ENCODE results near the gene NVL.

The NVL gene

GRCh38 chr1:224192082-224192788 lies 137.7 kb downstream of the NVL start:
- no peak for DNase-seq

- DNase-seq = no peak
Observed at GRCh38 chr1:224189561-224189960, 140.4 kb downstream of the NVL start.

- no peak for DNase-seq
Observed at GRCh38 chr1:224188286-224188685, 141.7 kb downstream of the NVL start.

- DNase-seq = no peak
Observed at GRCh38 chr1:224185208-224185607, 144.8 kb downstream of the NVL start.

- peak; percentile 49 for DNase-seq
Observed at GRCh38 chr1:224183591-224184312, 146.2 kb downstream of the NVL start.

- DNase-seq = peak; percentile 80
Observed at GRCh38 chr1:224182866-224183590, 146.9 kb downstream of the NVL start, which contains the start of gene DEGS1. Gene DEGS1 (plus strand): TSS chr1:224183240. CDS start chr1:224183337, 97 bp downstream.

GRCh38 chr1:224182057-224182865 lies 147.7 kb downstream of the NVL start:
- DNase-seq = peak; percentile 24

- no peak for DNase-seq
Observed at GRCh38 chr1:224181453-224181810, 148.5 kb downstream of the NVL start.

- no peak for DNase-seq
Observed at GRCh38 chr1:224180783-224181452, 149.1 kb downstream of the NVL start.

GRCh38 chr1:224178894-224179293 lies 151.1 kb downstream of the NVL start:
- DNase-seq = no peak

- no peak for DNase-seq
Observed at GRCh38 chr1:224177356-224177999, 152.5 kb downstream of the NVL start.
